HepG2 (cell line): ENCODE results near the gene DNAJB2. TPM values are rescaled to one million over a fixed set of nuclear protein-coding genes. Genes with fewer than 3 reads are reported as not detected.

Experiments
- CENPX ChIP-seq: sonication (generic); formaldehyde crosslinking; IDR thresholded peaks from 2 replicates; pipeline ENCODE4 v1.9.0; 2021; ENCODE audit warnings: mild to moderate bottlenecking, missing genetic modification reagents, moderate library complexity
- CHD4 ChIP-seq: fragments of 200-600 bp; sonication (generic); IDR thresholded peaks from 2 replicates; pipeline ENCODE4 v1.7.0; 2017; ENCODE audit warnings: mild to moderate bottlenecking, low read length, borderline replicate concordance
- GATAD1 ChIP-seq: IDR thresholded peaks from 2 replicates; pipeline ENCODE4 v1.6.1; 2016; ENCODE audit warnings: missing genetic modification reagents, missing compliant biosample characterization
- NR2C2 ChIP-seq: sonication (generic); formaldehyde crosslinking; IDR thresholded peaks from 2 replicates; pipeline ENCODE4 v1.4.0; 2020; ENCODE audit warnings: missing genetic modification reagents, mild to moderate bottlenecking, moderate library complexity, borderline replicate concordance
- POLR2AphosphoS2 ChIP-seq: IDR thresholded peaks from 2 replicates; pipeline ENCODE4 v1.6.1; 2011; ENCODE audit warnings: low read depth, low read length, improper control_type of control experiment
- RBFOX2 ChIP-seq: fragments of 200-400 bp; formaldehyde crosslinking; IDR thresholded peaks from 2 replicates; pipeline ENCODE4 v1.6.1; 2017; ENCODE audit warnings: low read depth, mild to moderate bottlenecking, low read length
- SIN3A ChIP-seq: IDR thresholded peaks from 2 replicates; pipeline ENCODE4 v1.6.1; 2011; ENCODE audit warnings: low read depth, mild to moderate bottlenecking, control low read depth, low read length, borderline replicate concordance
- SMAD3 ChIP-seq: sonication (generic); formaldehyde crosslinking; IDR thresholded peaks from 2 replicates; pipeline ENCODE4 v1.4.0; 2020; ENCODE audit warnings: missing genetic modification reagents
- ZNF329 ChIP-seq: sonication (generic); formaldehyde crosslinking; IDR thresholded peaks from 2 replicates; pipeline ENCODE4 v1.9.0; 2021; ENCODE audit warnings: low read depth, mild to moderate bottlenecking, missing genetic modification reagents
- ZNF337 ChIP-seq: sonication (generic); formaldehyde crosslinking; IDR thresholded peaks from 2 replicates; pipeline ENCODE4 v1.5.1; 2020; ENCODE audit warnings: missing genetic modification reagents, low read depth, mild to moderate bottlenecking, borderline replicate concordance
- ZNF382 ChIP-seq: sonication (generic); formaldehyde crosslinking; IDR thresholded peaks from 2 replicates; pipeline ENCODE4 v1.5.0; 2020; ENCODE audit warnings: missing genetic modification reagents, mild to moderate bottlenecking, borderline replicate concordance
- ZNF510 ChIP-seq: sonication (generic); formaldehyde crosslinking; IDR thresholded peaks from 2 replicates; pipeline ENCODE4 v1.4.0; 2020; ENCODE audit warnings: low read depth, mild to moderate bottlenecking, missing genetic modification reagents
- ZNF788 ChIP-seq: sonication (generic); formaldehyde crosslinking; IDR thresholded peaks from 2 replicates; pipeline ENCODE4 v1.5.0; 2020; ENCODE audit warnings: mild to moderate bottlenecking, missing genetic modification reagents, borderline replicate concordance
- polyA plus RNA-seq, 8 experiments: library from polyadenylated mRNA; depleted of rRNA in 3 of 8; stranded (reverse) in 7 of 8; unstranded in 1 of 8; fragments of >200 nt; fragmentation: Illumina TruSeq in 4 of 8; extraction: Trizol in 4 of 8; gene quantifications; 2 replicates each; pipeline versions ENCODE4 v1.2.1 to v1.2.3, GENCODE V29; 2011 to 2016; ENCODE audit warnings: low read depth in 4 of 8, missing spikeins in 1 of 8, mixed read lengths in 1 of 8; ENCODE audit not compliant: insufficient read depth in 1 of 8
- total RNA-seq, 5 experiments: library from RNA; depleted of rRNA; stranded (reverse); fragments of >200 nt; fragmentation: Illumina TruSeq; extraction: Trizol; gene quantifications; 2 replicates each; pipeline ENCODE4 v1.2.3, GENCODE V29; 2016; ENCODE audit warnings: low read depth in 1 of 5
- TF ChIP-seq, protein P1 (sequence below): sonication (generic); formaldehyde crosslinking; IDR thresholded peaks from 2 replicates; pipeline ENCODE4 v1.4.0; 2020; ENCODE audit warnings: missing genetic modification reagents
- TF ChIP-seq, protein P2 (sequence below): sonication (generic); formaldehyde crosslinking; IDR thresholded peaks from 2 replicates; pipeline ENCODE4 v1.4.0; 2020; ENCODE audit warnings: missing genetic modification reagents, mild to moderate bottlenecking, borderline replicate concordance
- TF ChIP-seq, protein P3 (sequence below): sonication (generic); formaldehyde crosslinking; IDR thresholded peaks from 2 replicates; pipeline ENCODE4 v1.5.0; 2020; ENCODE audit warnings: missing genetic modification reagents, mild to moderate bottlenecking, borderline replicate concordance
- TF ChIP-seq, protein P4 (sequence below): sonication (generic); formaldehyde crosslinking; IDR thresholded peaks from 2 replicates; pipeline ENCODE4 v1.4.0; 2020; ENCODE audit warnings: missing genetic modification reagents, borderline replicate concordance
- TF ChIP-seq, protein P5 (sequence below): sonication (generic); formaldehyde crosslinking; IDR thresholded peaks from 2 replicates; pipeline ENCODE4 v1.8.0; 2022; ENCODE audit warnings: mild to moderate bottlenecking, missing genetic modification reagents, moderate library complexity

The DNAJB2 gene
- total and polyA plus RNA-seq, 2 of the 13 experiments (the other 11 are each of a cell fraction or from before 2014, with no cell fraction given): 21.3 to 31.1 TPM

DNA sequence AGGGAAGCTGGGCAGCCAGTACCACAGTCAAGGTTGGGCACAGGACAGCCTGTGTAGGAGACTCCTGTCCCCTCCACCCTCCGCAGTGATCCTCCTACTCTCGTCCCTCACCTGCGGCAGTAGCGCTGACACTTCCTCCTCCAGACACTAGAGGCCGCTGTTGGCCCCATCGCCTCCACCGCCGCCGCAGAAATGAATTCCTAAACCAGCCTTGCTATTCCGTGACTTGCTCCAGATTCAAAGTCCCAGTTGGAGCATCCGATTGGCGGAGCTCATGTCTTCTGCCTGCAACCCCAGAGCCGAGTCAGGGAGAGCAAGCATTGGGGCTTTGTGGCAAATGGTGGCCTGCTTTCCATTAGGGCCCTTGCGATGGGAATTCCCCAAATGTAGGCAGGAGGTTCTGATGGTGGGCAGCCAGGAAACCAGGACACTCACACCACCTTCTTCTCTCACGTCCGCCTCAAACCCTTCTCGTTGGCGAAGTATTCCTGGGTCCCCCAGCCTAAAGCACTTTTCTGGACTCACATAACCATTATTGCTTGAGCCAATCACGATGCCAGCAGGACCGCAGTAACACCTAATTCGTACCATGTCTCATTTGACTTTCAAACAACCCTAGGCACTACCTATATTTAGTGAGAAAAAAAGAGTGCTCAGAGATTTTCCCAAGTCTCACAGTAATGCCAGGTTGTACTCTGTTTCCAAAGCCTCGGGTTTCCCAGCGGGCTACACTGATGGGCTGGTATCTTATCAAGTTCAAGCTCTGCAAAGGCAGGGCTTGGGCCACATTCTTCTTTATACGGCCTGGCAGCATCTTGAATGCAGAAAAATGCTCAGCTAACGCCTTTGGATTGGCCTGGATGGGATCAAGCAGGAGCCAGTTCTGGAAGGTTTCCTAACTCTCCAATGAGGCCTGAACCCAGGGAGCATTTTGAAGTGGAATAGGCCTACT lies 1.2 kb upstream of the DNAJB2 start (continued):
- TF ChIP-seq RBFOX2 (no peak), POLR2AphosphoS2 (no peak), SIN3A (no peak), ZNF329 (CRISPR knock-in tag) (no peak), SMAD3 (peak; percentile 49; the same call in 1 of the 2 replicates), ZNF788 (CRISPR knock-in tag) (no peak), GATAD1 (peak; percentile 71; the same call in 1 of the 2 replicates), ZNF337 (CRISPR knock-in tag) (no peak), ZNF510 (CRISPR knock-in tag) (peak; percentile 81), CENPX (no peak), CHD4 (no peak), NR2C2 (CRISPR knock-in tag) (no peak), ZNF382 (CRISPR knock-in tag) (no peak)
- TF ChIP-seq, protein P1, sequence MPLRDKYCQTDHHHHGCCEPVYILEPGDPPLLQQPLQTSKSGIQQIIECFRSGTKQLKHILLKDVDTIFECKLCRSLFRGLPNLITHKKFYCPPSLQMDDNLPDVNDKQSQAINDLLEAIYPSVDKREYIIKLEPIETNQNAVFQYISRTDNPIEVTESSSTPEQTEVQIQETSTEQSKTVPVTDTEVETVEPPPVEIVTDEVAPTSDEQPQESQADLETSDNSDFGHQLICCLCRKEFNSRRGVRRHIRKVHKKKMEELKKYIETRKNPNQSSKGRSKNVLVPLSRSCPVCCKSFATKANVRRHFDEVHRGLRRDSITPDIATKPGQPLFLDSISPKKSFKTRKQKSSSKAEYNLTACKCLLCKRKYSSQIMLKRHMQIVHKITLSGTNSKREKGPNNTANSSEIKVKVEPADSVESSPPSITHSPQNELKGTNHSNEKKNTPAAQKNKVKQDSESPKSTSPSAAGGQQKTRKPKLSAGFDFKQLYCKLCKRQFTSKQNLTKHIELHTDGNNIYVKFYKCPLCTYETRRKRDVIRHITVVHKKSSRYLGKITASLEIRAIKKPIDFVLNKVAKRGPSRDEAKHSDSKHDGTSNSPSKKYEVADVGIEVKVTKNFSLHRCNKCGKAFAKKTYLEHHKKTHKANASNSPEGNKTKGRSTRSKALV (CRISPR knock-in tag): no peak
- TF ChIP-seq, protein P2, sequence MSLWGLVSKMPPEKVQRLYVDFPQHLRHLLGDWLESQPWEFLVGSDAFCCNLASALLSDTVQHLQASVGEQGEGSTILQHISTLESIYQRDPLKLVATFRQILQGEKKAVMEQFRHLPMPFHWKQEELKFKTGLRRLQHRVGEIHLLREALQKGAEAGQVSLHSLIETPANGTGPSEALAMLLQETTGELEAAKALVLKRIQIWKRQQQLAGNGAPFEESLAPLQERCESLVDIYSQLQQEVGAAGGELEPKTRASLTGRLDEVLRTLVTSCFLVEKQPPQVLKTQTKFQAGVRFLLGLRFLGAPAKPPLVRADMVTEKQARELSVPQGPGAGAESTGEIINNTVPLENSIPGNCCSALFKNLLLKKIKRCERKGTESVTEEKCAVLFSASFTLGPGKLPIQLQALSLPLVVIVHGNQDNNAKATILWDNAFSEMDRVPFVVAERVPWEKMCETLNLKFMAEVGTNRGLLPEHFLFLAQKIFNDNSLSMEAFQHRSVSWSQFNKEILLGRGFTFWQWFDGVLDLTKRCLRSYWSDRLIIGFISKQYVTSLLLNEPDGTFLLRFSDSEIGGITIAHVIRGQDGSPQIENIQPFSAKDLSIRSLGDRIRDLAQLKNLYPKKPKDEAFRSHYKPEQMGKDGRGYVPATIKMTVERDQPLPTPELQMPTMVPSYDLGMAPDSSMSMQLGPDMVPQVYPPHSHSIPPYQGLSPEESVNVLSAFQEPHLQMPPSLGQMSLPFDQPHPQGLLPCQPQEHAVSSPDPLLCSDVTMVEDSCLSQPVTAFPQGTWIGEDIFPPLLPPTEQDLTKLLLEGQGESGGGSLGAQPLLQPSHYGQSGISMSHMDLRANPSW (CRISPR knock-in tag): no peak
- TF ChIP-seq, protein P3, sequence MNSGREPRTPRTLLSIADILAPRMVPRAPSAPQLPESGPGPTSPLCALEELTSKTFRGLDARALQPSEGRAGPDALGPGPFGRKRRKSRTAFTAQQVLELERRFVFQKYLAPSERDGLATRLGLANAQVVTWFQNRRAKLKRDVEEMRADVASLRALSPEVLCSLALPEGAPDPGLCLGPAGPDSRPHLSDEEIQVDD (CRISPR knock-in tag): no peak
- TF ChIP-seq, protein P4, sequence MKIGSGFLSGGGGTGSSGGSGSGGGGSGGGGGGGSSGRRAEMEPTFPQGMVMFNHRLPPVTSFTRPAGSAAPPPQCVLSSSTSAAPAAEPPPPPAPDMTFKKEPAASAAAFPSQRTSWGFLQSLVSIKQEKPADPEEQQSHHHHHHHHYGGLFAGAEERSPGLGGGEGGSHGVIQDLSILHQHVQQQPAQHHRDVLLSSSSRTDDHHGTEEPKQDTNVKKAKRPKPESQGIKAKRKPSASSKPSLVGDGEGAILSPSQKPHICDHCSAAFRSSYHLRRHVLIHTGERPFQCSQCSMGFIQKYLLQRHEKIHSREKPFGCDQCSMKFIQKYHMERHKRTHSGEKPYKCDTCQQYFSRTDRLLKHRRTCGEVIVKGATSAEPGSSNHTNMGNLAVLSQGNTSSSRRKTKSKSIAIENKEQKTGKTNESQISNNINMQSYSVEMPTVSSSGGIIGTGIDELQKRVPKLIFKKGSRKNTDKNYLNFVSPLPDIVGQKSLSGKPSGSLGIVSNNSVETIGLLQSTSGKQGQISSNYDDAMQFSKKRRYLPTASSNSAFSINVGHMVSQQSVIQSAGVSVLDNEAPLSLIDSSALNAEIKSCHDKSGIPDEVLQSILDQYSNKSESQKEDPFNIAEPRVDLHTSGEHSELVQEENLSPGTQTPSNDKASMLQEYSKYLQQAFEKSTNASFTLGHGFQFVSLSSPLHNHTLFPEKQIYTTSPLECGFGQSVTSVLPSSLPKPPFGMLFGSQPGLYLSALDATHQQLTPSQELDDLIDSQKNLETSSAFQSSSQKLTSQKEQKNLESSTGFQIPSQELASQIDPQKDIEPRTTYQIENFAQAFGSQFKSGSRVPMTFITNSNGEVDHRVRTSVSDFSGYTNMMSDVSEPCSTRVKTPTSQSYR (CRISPR knock-in tag): no peak
- TF ChIP-seq, protein P5, sequence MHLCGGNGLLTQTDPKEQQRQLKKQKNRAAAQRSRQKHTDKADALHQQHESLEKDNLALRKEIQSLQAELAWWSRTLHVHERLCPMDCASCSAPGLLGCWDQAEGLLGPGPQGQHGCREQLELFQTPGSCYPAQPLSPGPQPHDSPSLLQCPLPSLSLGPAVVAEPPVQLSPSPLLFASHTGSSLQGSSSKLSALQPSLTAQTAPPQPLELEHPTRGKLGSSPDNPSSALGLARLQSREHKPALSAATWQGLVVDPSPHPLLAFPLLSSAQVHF (CRISPR knock-in tag): no peak
